NCI-H1105 (cell line): ENCODE data around the gene ANKDD1A.

Experiments used
- DNase-seq: peaks from one replicate; lab custom pipeline; 2025; lab: John Stamatoyannopoulos, UW

The ANKDD1A gene

GRCh38 chr15:64923546-64923945, 11.8 kb downstream of the ANKDD1A start:
- DNase-seq: no peak

- no peak for DNase-seq
Observed at GRCh38 chr15:64925335-64926330, 13.9 kb downstream of the ANKDD1A start.

- DNase-seq: no peak
Observed at GRCh38 chr15:64926661-64927060, 15.0 kb downstream of the ANKDD1A start.

DNA sequence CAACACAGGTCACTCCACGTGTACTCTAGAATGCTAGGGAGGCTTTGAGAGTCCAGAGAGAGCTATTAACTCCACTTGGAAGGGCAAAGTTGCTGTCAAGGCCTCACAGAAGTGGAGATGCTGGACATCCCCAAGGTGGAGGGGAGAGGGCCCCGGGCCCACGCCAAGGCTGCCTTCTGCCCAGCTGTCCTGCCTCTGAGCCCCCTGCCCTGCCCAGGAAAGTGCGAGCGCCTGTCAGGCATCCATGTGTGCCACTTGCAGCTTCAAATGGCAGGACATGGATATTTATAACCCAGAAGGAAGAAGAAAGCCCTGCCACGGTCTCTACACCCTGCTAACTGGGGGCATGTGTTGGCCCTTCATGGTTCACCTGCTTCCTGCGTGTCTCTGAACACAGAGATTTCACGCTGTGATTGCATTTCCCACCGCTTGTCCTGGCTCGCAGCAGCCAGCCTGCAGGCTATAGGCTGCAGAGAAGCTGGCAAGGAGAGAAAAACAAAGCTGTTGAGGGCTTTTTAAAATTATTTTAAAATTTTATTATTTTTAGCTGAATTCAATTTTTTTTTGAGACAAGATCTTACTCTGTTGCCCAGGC, 17.0 kb downstream of the ANKDD1A start:
- no peak for DNase-seq

GRCh38 chr15:64930019-64930652, 18.4 kb downstream of the ANKDD1A start:
- DNase-seq: no peak

GRCh38 chr15:64930778-64931371, 19.2 kb downstream of the ANKDD1A start:
- no peak for DNase-seq

GRCh38 chr15:64931381-64931780, 19.7 kb downstream of the ANKDD1A start:
- DNase-seq: no peak

GRCh38 chr15:64934023-64934422, 22.3 kb downstream of the ANKDD1A start:
- no peak for DNase-seq

DNA sequence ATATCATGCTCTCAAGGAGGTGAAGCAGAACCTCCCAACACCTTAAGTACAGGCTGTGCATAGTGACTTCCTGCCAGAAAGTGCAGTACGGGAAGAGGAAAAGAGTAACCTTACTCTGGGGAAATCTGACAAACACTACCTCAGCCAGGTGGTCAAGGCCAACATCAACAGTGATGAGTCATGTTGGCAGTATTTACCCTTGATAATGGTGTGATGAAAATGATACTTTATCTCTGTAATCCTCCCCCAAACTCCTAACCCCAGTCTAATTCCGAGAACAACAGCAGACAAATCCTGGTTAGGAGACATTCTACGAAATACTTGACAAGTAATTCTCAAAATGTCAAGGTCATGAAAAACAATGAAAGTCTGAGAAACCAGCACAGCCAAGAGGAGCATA, 26.5 kb downstream of the ANKDD1A start:
- DNase-seq: no peak

GRCh38 chr15:64942356-64942755, 30.7 kb downstream of the ANKDD1A start:
- no peak for DNase-seq

DNA sequence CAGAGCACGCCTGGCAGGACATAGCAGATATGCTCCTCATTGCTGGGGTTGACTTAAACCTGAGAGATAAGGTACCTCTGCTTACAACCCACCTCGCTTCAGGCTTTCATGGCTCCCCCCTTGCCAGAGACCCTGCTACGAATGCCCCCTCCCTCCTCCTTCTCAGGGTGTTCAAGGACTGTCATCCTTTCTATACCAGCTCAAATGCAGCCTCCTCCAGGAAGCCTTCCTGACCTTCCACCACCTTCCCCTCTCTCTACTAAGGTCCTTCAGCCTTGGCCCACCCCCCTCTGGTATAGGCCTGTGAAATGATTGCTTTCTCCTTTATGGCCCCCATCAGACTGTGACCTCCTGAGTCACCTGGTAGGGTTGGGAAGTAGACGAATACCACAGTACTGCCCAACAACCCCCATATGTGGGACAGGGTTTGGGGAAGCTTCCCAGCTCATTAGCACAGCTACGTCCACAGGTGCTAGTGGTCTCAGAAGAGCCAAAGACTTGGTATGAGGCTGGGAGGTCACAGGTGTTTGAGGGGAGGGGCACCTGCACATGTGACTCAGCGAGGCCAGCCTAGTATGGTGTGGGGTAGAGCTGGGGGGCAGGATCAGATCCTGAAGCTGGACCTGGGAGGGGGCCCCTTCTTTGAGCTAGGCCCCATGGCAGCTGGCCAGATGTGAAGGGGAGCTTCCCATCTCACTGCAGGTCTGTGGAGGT, 32.0 kb downstream of the ANKDD1A start:
- no peak for DNase-seq

- no peak for DNase-seq
Observed at GRCh38 chr15:64944961-64945360, 33.3 kb downstream of the ANKDD1A start.

DNA sequence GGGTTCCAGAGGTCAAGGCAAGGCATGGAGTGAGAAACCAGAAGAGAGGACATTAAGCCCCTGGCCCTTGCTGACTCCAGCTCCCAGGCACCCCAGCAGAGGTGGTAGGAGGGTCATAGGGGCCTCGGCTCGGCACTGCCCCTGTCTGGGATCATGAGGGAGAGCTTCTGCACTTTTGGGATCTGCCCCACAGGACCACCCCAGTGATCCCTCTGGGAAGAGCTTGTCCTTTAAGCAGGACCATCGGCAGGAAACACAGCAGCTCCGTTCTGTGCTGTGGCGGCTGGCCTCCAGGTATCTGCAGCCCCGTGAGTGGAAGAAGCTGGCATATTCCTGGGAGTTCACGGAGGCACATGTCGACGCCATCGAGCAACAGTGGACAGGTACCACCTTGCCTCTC, 35.5 kb downstream of the ANKDD1A start:
- DNase-seq: no peak

DNA sequence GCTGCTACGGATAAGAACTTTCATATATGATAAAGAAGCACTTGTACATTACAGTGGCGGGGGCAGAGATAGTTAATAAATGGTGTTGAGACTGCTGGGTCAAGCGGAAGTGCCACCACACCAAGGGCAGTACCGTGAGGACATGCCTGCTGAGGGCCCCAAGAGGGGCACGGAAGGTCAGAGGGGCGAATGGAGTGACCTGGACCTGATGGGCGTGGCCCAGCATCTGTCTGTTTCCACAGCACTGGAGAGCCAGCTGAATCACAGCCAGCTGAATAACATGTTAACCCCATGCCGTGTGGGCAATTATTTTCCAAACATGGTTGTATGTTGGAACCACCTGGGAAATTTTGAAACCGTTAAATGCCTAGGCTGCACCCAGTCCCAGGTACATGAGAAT, 37.2 kb downstream of the ANKDD1A start:
- DNase-seq: no peak

GRCh38 chr15:64949383-64950186, 37.9 kb downstream of the ANKDD1A start:
- DNase-seq: no peak

DNA sequence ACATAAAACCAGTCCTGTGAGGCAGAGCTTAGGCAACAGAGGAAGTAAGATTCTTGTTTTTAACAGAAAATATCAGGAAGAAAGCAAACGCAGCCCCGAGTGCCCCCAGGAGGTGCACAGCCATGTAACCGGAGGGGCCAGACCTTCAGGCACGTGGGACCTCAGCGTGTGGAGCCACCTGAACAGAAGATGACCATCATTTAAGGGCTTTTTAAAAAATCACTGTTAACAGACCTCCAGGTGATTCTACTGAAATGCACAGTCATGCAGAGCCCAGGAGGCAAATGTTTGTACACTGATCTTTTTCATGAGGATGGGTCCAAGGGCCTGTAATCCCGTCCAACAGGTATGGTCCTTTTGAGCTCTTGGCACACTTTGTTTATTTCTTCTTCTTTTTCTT, 39.2 kb downstream of the ANKDD1A start:
- DNase-seq: no peak

GRCh38 chr15:64951777-64952418, 40.2 kb downstream of the ANKDD1A start:
- no peak for DNase-seq

- no peak for DNase-seq
Observed at GRCh38 chr15:64954395-64954794, 42.7 kb downstream of the ANKDD1A start.

DNA sequence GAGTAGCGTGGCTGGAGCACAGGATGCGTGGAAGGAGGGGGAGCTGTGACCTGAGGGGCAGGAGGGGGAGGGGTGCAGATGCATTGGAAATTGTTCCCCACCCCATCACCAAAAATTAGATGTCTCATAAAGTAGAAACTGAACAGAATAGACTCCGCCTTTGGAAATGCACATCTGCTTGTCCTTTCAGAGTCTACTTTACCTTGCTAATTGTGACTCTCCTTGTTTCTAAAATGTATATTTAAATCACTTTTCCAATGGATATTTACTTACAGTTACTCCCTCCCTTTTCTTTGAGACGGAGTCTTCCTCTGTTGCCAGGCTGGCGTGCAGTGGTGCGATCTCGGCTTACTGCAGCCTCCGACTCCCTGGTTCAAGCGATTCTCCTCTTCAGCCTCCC, 47.4 kb downstream of the ANKDD1A start:
- DNase-seq: no peak

DNA sequence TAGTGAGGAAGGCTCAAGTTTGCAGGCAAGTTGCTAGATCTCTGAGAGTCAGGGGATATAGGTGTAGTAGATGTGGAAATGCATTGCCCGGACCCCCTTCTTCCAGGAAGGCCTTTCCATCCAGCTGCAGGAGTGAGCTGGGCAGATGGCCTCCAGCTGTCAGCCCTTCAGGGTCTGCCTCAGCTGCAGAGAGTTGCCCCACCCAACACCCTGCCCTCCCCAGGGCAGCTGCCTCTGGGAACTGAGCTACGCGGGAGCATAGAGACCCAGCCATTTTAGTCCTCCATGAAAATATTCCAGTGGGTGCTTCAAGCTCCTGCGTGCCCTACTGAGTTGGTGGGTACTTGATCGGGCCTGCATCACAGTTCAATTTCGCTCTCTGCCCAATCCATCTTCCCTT, 48.5 kb downstream of the ANKDD1A start:
- DNase-seq: no peak

DNA sequence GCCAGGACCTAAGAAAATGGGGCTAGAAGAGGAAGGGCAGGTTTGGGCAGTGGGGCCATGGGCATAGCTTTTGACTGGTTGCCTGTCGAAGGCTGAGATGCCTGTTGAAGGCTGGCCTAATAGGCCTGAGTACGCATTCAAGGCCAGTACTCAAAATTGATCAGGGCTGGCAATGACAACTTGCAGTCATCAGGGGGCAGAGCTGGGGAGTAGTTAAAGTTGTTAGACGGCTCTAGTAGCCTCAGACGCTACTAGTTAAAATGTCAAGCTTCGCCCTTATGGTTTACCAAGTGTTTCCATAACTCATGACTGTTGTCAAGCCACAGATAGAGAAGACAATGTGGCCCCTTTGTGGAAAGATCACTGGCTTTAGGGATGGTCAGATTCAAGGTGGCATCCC, 49.3 kb downstream of the ANKDD1A start:
- DNase-seq: no peak
